ENCODE results near the gene HYOU1.

DNA sequence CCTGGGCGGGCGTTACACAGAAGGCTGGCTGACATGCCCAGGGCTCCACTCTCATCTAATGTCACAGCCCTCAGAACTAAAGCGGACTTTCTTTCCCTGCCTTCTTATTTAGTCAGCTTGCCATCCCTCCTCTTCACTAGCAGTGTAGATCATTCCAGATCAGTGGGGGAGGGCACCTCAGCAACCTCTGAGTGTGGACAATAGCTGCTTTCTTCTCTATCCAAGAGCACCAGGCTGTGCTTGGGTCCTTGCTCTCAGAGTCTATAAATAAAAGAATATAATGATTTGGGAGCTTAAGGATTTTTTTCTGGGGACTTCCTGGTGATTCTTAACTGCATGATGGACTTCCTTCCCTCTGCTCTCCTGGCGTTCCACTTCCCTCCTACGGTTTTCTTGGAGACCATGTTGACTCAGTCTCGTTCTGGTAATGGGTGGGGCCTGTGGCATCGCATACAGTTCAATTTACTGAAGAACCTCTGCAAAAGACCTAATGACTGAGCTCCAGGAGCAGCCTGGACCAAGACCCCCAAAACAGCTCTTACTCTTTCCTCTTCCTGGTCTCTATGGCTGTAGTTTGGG, 24.8 kb upstream of the HYOU1 start:
- TF ChIP-seq, protein P1, sequence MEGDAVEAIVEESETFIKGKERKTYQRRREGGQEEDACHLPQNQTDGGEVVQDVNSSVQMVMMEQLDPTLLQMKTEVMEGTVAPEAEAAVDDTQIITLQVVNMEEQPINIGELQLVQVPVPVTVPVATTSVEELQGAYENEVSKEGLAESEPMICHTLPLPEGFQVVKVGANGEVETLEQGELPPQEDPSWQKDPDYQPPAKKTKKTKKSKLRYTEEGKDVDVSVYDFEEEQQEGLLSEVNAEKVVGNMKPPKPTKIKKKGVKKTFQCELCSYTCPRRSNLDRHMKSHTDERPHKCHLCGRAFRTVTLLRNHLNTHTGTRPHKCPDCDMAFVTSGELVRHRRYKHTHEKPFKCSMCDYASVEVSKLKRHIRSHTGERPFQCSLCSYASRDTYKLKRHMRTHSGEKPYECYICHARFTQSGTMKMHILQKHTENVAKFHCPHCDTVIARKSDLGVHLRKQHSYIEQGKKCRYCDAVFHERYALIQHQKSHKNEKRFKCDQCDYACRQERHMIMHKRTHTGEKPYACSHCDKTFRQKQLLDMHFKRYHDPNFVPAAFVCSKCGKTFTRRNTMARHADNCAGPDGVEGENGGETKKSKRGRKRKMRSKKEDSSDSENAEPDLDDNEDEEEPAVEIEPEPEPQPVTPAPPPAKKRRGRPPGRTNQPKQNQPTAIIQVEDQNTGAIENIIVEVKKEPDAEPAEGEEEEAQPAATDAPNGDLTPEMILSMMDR (conservative IDR thresholded peaks at IDR 0.05 in 1 of 2, IDR thresholded peaks at IDR 0.05 in 1 of 2; ENCODE audit: low read depth in 1 of 2, low read length in 2 of 2): no peak
- TF ChIP-seq EZH2 (IDR thresholded peaks at IDR 0.05; ENCODE audit: low read length, missing control alignments): no peak
